ENCODE measurements around the gene ACTN4. TPM values are rescaled to one million over a fixed set of nuclear protein-coding genes. Genes with fewer than 3 reads are reported as not detected.

ACTN4 gene
- total and polyA plus RNA-seq, 2 donors (not counting 3 experiments of a cell fraction or from before 2014, with no cell fraction given), result 313 to 748 TPM

DNA sequence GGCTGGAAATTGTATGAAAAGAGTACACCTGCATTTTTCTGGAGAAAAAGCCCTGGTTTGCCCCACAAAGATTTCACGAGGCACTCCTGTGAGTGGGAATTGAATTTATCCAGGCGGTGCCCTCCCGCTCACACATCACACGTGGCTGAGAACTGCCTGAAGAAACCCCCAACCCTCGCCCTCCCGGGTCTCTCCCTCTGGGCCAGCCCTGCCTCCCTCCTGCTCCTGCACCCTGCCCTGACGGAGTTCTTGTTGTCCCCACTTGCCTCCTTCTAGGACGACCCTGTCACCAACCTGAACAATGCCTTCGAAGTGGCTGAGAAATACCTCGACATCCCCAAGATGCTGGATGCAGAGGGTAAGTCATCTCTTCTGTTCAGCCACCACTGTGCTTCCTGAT lies 61.7 kb downstream of the ACTN4 start:
- Histone ChIP-seq H3K4me2 (ENCODE audit: insufficient read depth, low read length) (no peak overlapping the region), H3K9me3 (replicated peaks; ENCODE audit: control insufficient read depth, insufficient read depth, low read length) (no peaks in the 10 kb centered on the region), H3K4me1 (ENCODE audit: control insufficient read depth, extremely low read depth, insufficient read depth, low read length) (peaks cover 30% of the 10 kb centered on the region), H3K79me2 (ENCODE audit: control insufficient read depth, insufficient read depth, low read length) (peaks cover 20% of the 10 kb centered on the region), H3K36me3 (ENCODE audit: control insufficient read depth in 2 of 2, extremely low read depth in 1 of 2, insufficient read depth in 2 of 2, low read length in 2 of 2) (peaks cover 29 to 82% of the 10 kb centered on the region in 2 experiments), H3K27me3 (ENCODE audit: control insufficient read depth in 2 of 2, insufficient read depth in 2 of 2, low read length in 2 of 2) (no peaks in the 10 kb centered on the region), H2AFZ (ENCODE audit: low read depth, low read length) (no peak overlapping the region), H3K27ac (ENCODE audit: insufficient read depth, low read depth, low read length) (no peak overlapping the region), H4K20me1 (replicated peaks; ENCODE audit: control insufficient read depth, extremely low read depth, insufficient read depth, low read length) (no peaks in the 10 kb centered on the region), H3K9me1 (replicated peaks; ENCODE audit: control insufficient read depth, extremely low read depth, insufficient read depth, low read length) (no peaks in the 10 kb centered on the region), H3K9ac (replicated peaks; ENCODE audit: extremely low read depth, insufficient read depth, low read length) (no peak overlapping the region), H3K4me3 (replicated peaks in 1 of 3; ENCODE audit: insufficient read depth in 1 of 3, low read depth in 1 of 3, low read length in 3 of 3) (no peak overlapping the region)
- CTCF ChIA-PET, result no interaction called here
- intact Hi-C loops (cut with micrococcal nuclease), result loop anchor here (10.0 kb wide), 1 partner anchor 304 kb away; the partner anchor contains the start of gene FAM98C
- no TSS peak for BruUV-seq (replicated peaks)
- FAIRE-seq (no peak), DNase-seq (ENCODE audit: low read depth, low spot score) (no peak)
- TF ChIP-seq MYC (IDR thresholded peaks at IDR 0.05; ENCODE audit: low read depth, low read length) (no peak), EZH2 (IDR thresholded peaks at IDR 0.05; ENCODE audit: borderline replicate concordance, low read depth, low read length, severe bottlenecking) (no peak), JUN (IDR thresholded peaks at IDR 0.05; ENCODE audit: borderline replicate concordance, insufficient read depth, insufficient read length, low read depth) (no peak), POLR2A (IDR thresholded peaks at IDR 0.05; ENCODE audit: low read depth, low read length) (no peak), GATA2 (IDR thresholded peaks at IDR 0.05; ENCODE audit: insufficient read depth, insufficient read length, low read depth, low read length) (no peak), POLR2AphosphoS5 (IDR thresholded peaks at IDR 0.05; ENCODE audit: insufficient read depth, low read depth, low read length) (no peak), FOS (IDR thresholded peaks at IDR 0.05; ENCODE audit: borderline replicate concordance, insufficient read depth, low read length) (no peak)
- TF ChIP-seq, protein P1, sequence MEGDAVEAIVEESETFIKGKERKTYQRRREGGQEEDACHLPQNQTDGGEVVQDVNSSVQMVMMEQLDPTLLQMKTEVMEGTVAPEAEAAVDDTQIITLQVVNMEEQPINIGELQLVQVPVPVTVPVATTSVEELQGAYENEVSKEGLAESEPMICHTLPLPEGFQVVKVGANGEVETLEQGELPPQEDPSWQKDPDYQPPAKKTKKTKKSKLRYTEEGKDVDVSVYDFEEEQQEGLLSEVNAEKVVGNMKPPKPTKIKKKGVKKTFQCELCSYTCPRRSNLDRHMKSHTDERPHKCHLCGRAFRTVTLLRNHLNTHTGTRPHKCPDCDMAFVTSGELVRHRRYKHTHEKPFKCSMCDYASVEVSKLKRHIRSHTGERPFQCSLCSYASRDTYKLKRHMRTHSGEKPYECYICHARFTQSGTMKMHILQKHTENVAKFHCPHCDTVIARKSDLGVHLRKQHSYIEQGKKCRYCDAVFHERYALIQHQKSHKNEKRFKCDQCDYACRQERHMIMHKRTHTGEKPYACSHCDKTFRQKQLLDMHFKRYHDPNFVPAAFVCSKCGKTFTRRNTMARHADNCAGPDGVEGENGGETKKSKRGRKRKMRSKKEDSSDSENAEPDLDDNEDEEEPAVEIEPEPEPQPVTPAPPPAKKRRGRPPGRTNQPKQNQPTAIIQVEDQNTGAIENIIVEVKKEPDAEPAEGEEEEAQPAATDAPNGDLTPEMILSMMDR (IDR thresholded peaks at IDR 0.05; ENCODE audit: extremely low read depth in 1 of 2, insufficient read depth in 1 of 2, low read depth in 1 of 2, low read length in 2 of 2), result no peak
- TF ChIP-seq, protein P2, sequence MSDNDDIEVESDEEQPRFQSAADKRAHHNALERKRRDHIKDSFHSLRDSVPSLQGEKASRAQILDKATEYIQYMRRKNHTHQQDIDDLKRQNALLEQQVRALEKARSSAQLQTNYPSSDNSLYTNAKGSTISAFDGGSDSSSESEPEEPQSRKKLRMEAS (IDR thresholded peaks at IDR 0.05; ENCODE audit: insufficient read depth, insufficient read length), result no peak
- POLR2A ChIA-PET, result no interaction called here
- dilution Hi-C loops (cut with MboI; ENCODE audit: extremely low pct_ligation_motif_present, low sequenced_read_pairs), result no loop called here
